Endothelial cell of umbilical vein (primary cell): ENCODE measurements around the gene RNASET2.

Source experiments
- CTCF ChIP-seq, 2 donors: IDR thresholded peaks; 1 replicate in 1 of 2; 2 replicates in 1 of 2; pipeline ENCODE4 v1.5.1; 2011; ENCODE audit warnings: low read length in 2 of 2, mild to moderate bottlenecking in 2 of 2, moderate library complexity in 2 of 2, control low read depth in 1 of 2, inconsistent platforms in 1 of 2, low read depth in 1 of 2; ENCODE audit not compliant: insufficient read depth in 1 of 2; ENCODE audit errors: extremely low read depth in 1 of 2
- EZH2 ChIP-seq: IDR thresholded peaks from 2 replicates; pipeline ENCODE4 v1.6.1; 2012; ENCODE audit warnings: borderline replicate concordance, low read depth, mild to moderate bottlenecking, moderate library complexity, low read length, inconsistent platforms; ENCODE audit not compliant: severe bottlenecking

- no peak for TF ChIP-seq EZH2
- TF ChIP-seq CTCF (IDR thresholded peaks at IDR 0.05; ENCODE audit: extremely low read depth in 1 of 2, insufficient read depth in 1 of 2, low read depth in 1 of 2, low read length in 2 of 2), result no peak
Observed at GRCh38 chr6:166927240-166927934, 29.0 kb downstream of the RNASET2 start.
